Esophagus squamous epithelium (tissue), 4 donors: ENCODE results near the gene ULK4.

Source experiments
- CTCF ChIP-seq, 6 experiments: fragments of 450-650 bp in 4 of 6; fragments of 200-600 bp in 2 of 6; sonication (generic) in 2 of 6; IDR thresholded peaks; one replicate each; pipeline ENCODE4 v1.5.1; 2016 to 2019; ENCODE audit warnings: antibody characterized with exemption in 6 of 6, mild to moderate bottlenecking in 4 of 6, moderate library complexity in 4 of 6
- POLR2A ChIP-seq, 4 donors: fragments of 450-650 bp; IDR thresholded peaks; one replicate each; pipeline ENCODE4 v1.6.1; 2017; ENCODE audit warnings: antibody characterized with exemption in 4 of 4, mild to moderate bottlenecking in 4 of 4, moderate library complexity in 3 of 4

GRCh38 chr3:41612853-41613252, 349.1 kb downstream of the ULK4 start:
- no peak for TF ChIP-seq CTCF (IDR thresholded peaks at IDR 0.05)
- TF ChIP-seq POLR2A (IDR thresholded peaks at IDR 0.05), result no peak
